ENCODE data around the gene VWA8. TPM values are rescaled to one million over a fixed set of nuclear protein-coding genes. Genes with fewer than 3 reads are reported as not detected.
"Not testable (repeated sequence)": the region's sequence is repeated elsewhere in the genome, so short reads cannot be mapped to it uniquely, and the experiment has no call there.

The VWA8 gene
- total and polyA plus RNA-seq, 10 donors = 2.7 to 33.6 (median 18.3) TPM

DNA sequence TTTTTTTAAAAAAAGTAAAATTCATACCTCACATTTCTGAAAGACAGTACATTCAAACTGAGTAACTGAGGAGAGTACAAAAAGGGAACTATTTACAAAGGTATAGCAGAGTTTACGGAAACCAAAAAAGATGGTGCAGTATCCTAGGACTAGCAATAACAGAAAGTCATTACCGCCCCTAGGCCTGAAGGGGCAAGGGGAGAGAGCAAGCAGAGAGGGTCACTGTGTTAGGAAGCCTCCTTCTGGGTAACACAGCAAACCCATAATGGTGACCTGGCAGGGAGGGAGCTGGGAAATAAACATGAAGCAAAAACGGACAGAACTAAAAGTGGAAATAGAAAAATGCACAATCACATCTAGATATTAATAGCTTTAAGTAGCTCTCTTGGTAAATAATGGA lies 8.2 kb downstream of the VWA8 start:
- intact Hi-C loops (cut with DNase I; ENCODE audit: low total_unique reads) = no loop called here

DNA sequence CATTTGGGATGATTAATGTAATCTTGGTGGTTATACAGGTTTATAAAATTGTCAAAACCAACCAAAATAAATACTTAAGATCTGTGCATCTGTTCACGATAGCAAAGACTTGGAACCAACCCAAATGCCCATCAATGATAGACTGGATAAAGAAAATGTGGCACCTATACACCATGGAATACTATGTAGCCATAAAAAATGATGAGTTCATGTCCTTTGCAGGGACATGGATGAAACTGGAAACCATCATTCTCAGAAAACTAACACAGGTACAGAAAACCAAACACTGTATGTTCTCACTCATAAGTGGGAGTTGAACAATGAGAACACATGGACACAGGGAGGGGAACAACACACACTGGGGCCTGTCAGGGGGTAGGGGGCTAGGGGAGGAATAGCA lies 11.8 kb downstream of the VWA8 start:
- H3K27ac ChIP-seq; H3K27me3 ChIP-seq (replicated peaks in 1 of 7); intact Hi-C loops (cut with DNase I; ENCODE audit: low total_unique reads); DNase-seq; H3K4me3 ChIP-seq: not testable (repeated sequence)
- WGBS, 5 donors = 94 to 100% (median 97%) methylated on average over 1 of the region's 1 CpG
- H3K36me3 ChIP-seq = peaks cover 0 to 47% (median 8%) of the 10 kb centered on the region in 6 donors
- peaks cover 0 to 12% (median 2%) of the 10 kb centered on the region in 6 donors for H3K4me1 ChIP-seq
- peaks cover 0 to 27% (median 23%) of the 10 kb centered on the region in 8 donors for H3K9me3 ChIP-seq

More for the DNA sequence above, 8.2 kb downstream of the VWA8 start:
- H3K27ac ChIP-seq = no peak overlapping the region
- WGBS, 5 donors = 75 to 90% (median 82%) methylated on average over 3 of the region's 3 CpGs
- no peak for DNase-seq
- H3K4me1 ChIP-seq = peaks cover 0 to 12% (median 2%) of the 10 kb centered on the region in 6 donors
- no peak overlapping the region for H3K4me3 ChIP-seq
- no peaks in the 10 kb centered on the region for H3K9me3 ChIP-seq
- H3K36me3 ChIP-seq = peaks cover 0 to 14% (median 5%) of the 10 kb centered on the region in 6 donors
- no peaks in the 10 kb centered on the region for H3K27me3 ChIP-seq (replicated peaks in 1 of 7)
- TF ChIP-seq POLR2A (IDR thresholded peaks at IDR 0.05) (no peak), POLR2AphosphoS5 (IDR thresholded peaks at IDR 0.05) (no peak)
- TF ChIP-seq, protein P1, sequence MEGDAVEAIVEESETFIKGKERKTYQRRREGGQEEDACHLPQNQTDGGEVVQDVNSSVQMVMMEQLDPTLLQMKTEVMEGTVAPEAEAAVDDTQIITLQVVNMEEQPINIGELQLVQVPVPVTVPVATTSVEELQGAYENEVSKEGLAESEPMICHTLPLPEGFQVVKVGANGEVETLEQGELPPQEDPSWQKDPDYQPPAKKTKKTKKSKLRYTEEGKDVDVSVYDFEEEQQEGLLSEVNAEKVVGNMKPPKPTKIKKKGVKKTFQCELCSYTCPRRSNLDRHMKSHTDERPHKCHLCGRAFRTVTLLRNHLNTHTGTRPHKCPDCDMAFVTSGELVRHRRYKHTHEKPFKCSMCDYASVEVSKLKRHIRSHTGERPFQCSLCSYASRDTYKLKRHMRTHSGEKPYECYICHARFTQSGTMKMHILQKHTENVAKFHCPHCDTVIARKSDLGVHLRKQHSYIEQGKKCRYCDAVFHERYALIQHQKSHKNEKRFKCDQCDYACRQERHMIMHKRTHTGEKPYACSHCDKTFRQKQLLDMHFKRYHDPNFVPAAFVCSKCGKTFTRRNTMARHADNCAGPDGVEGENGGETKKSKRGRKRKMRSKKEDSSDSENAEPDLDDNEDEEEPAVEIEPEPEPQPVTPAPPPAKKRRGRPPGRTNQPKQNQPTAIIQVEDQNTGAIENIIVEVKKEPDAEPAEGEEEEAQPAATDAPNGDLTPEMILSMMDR (IDR thresholded peaks at IDR 0.05 in 8 of 11, conservative IDR thresholded peaks at IDR 0.05 in 3 of 11) = no peak

DNA sequence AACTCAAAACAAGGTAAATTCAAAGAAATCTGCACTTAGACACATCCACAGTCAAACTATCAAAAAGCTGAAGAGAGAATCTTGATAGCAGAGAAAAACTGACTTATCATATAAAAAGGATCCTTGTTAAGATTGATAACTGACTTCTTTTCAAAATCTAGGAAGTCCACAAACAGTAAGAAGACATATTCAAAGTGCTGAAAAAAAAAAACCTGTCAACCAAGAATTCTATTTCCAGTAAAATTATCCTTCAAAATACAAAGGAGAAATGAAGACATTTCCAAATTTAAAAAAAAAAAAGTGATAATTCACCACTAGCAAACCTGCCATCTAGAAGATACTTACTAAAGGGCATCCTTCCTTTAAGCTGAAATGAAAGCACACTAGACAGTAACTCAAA lies 15.0 kb downstream of the VWA8 start:
- Histone ChIP-seq H3K9me3 (peaks cover 0 to 27% (median 23%) of the 10 kb centered on the region in 8 donors), H3K27ac (no peak overlapping the region), H3K4me1 (no peaks in the 10 kb centered on the region), H3K36me3 (peaks cover 0 to 54% (median 8%) of the 10 kb centered on the region in 6 donors), H3K4me3 (no peak overlapping the region), H3K27me3 (replicated peaks in 1 of 7) (no peaks in the 10 kb centered on the region)
- DNase-seq = no peak
- intact Hi-C loops (cut with DNase I; ENCODE audit: low total_unique reads) = no loop called here
- TF ChIP-seq, protein P1 (IDR thresholded peaks at IDR 0.05 in 8 of 11, conservative IDR thresholded peaks at IDR 0.05 in 3 of 11) = no peak
- TF ChIP-seq POLR2AphosphoS5 (IDR thresholded peaks at IDR 0.05) (no peak), POLR2A (IDR thresholded peaks at IDR 0.05) (no peak)

DNA sequence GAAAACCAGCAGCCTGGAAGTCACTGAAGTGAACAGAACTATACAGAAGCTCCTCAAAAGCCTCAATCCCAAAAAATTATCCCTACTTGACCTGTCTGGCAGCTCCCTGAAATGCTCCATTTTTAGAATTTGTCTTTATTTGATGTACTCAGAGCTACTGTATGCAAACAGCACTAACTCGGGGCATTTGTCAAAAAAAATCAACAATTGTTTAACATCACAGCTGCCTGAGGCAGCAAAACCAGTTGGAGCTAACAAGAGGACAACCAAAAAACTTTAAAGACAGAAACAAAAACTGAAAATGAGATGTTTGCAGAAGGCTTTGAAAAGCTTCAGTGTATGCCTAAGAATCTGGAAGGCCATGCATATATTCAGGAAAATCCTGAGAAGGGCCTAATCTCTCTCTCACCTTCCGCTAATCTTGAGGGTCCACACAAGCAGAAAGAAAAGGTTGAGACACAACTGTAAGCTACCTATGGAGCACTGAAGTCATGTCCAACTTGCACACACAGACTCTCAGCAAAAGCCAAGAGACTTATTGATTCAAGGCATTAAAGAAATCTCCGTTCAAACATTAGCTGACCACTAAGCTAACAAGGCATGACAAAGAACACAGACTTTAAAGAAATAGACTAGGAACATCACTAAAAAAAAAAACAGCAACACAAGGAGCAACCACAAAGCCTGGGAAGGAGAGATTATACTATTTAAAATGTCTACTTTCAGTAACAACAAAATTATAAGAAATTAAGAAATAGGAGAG lies 16.1 kb downstream of the VWA8 start:
- TF ChIP-seq POLR2A (IDR thresholded peaks at IDR 0.05) = no peak
- no peak for TF ChIP-seq POLR2AphosphoS5 (IDR thresholded peaks at IDR 0.05)
- TF ChIP-seq, protein P1 (IDR thresholded peaks at IDR 0.05 in 8 of 11, conservative IDR thresholded peaks at IDR 0.05 in 3 of 11) = no peak

More for the DNA sequence above, 16.1 kb downstream of the VWA8 start:
- Histone ChIP-seq H3K4me3 (no peak overlapping the region), H3K4me1 (peaks cover 0 to 6% (median 0%) of the 10 kb centered on the region in 6 donors), H3K27ac (no peak overlapping the region), H3K9me3 (peaks cover 0 to 27% (median 23%) of the 10 kb centered on the region in 8 donors), H3K36me3 (peaks cover 0 to 54% (median 8%) of the 10 kb centered on the region in 6 donors), H3K27me3 (replicated peaks in 1 of 7) (no peaks in the 10 kb centered on the region)
- WGBS, 5 donors = 85 to 96% (median 92%) methylated on average over 3 of the region's 3 CpGs
- DNase-seq = no peak
- intact Hi-C loops (cut with DNase I; ENCODE audit: low total_unique reads) = no loop called here
